ENCODE measurements around the gene CEP63. TPM values are rescaled to one million over a fixed set of nuclear protein-coding genes. Genes with fewer than 3 reads are reported as not detected.

Gene CEP63
- total RNA-seq, 1 experiment from 2014 or later: 13.7 TPM

DNA sequence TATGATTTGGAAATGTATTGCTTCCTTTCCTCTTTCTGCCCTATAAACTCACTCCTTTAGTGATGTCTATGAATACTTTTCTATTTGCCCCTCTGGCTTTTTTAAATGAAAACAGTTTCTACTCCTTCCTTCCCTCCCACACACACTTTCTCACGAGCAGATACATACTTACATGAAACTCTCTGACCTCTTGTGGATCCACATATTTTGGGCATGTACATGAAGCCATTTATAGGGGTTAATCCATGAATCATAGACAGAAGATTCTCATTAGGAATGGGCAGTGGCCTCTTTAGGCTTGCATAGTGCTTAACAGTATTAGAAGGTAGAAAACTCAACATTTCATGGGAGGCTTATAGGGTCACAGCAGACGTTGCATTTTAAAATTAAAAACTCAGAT lies 24.9 kb upstream of the CEP63 start:
- Histone ChIP-seq H3K36me3 (replicated peaks; ENCODE audit: control insufficient read depth, insufficient read depth, low read length) (no peaks in the 10 kb centered on the region), H3K4me3 (ENCODE audit: insufficient read depth, low read depth, low read length) (no peak overlapping the region), H3K27me3 (ENCODE audit: control insufficient read depth, insufficient read depth, low read length) (no peaks in the 10 kb centered on the region)
- no peak for DNase-seq

DNA sequence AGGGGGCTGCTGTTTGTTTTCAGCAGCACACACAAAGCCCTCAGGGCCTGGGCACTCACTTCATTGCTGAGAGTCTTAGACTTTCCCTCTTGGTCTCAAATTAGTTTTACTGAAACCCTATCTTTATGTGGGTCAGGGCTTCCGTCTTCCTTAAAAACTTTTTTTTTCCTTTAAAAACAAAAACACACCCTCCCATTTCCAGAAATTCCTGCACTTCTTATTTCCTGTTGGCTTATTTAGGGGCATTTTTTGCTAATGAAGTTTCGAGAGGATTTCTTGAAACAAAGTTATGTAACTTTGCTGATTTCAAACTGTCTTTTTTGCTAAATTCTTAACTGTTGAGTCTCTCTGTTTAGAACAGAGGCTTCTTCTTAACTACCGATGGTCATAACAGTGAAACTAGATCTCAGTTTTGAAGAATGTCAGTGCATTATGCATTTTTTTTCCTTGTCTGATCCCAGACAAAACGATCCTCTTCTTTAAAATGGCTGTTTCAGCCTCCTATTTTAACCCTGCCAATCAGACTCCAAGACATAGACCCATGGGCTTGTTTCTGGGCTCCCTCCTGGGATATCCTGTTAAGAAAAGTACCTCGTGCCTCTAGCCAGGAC lies 23.4 kb upstream of the CEP63 start:
- H3K36me3 ChIP-seq (replicated peaks; ENCODE audit: control insufficient read depth, insufficient read depth, low read length): no peaks in the 10 kb centered on the region
- H3K27me3 ChIP-seq (ENCODE audit: control insufficient read depth, insufficient read depth, low read length): no peaks in the 10 kb centered on the region
- no peak overlapping the region for H3K4me3 ChIP-seq (ENCODE audit: insufficient read depth, low read depth, low read length)
- no peak for DNase-seq

DNA sequence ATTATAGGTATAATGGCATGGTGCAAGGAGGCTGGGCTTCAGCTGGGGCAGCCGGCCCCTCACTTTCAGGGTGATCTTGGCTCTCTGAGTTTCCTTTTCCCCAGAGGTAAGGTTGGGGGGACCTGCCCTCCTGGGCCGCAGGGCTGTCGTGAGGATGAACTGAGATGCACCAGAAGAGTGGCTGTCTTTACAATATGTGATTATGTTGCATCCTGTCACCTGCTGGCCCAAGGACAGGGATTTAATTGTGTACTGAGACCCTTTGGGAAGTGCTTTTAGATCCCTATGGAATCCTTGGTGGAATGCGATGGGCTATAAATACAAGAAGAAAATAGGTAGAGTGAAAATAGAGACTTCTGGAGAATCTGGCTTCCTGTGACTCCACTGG lies 22.2 kb upstream of the CEP63 start:
- Histone ChIP-seq H3K27me3 (ENCODE audit: control insufficient read depth, insufficient read depth, low read length) (no peaks in the 10 kb centered on the region), H3K4me3 (ENCODE audit: insufficient read depth, low read depth, low read length) (no peak overlapping the region), H3K36me3 (replicated peaks; ENCODE audit: control insufficient read depth, insufficient read depth, low read length) (no peaks in the 10 kb centered on the region)
- DNase-seq: no peak

DNA sequence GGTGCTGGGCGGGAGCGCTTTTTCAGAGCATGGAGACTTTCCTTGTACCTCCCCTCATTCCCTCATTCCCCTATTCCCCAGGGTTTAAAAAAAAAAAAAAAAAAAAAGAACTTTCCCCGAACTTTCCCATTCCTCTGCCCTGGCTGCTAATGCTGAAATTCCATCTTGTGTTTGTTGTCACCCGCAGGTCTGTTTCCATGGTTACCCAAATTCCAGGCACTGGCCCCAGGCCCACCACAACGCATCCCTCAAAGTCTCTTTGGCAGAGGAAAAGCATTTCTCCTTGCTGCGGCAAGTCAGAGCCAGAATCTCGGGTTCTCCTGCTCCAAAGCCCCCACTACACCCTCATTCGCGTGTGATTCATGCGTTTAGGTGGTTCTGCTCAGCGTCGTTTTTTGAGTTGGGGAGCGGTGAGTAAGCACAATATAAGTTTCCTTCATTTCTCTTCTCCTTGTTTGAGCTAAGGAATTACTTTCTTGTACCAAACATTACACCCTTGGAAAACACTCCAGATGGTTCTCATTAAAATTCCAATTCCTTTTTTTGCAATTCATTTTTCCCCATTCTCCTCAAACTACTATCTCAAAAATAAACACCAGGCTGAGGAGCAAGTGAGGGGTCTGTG lies 21.7 kb upstream of the CEP63 start:
- no peaks in the 10 kb centered on the region for H3K27me3 ChIP-seq (ENCODE audit: control insufficient read depth, insufficient read depth, low read length)
- peak; percentile 80 for DNase-seq
- no peak overlapping the region for H3K4me3 ChIP-seq (ENCODE audit: insufficient read depth, low read depth, low read length)
- H3K36me3 ChIP-seq (replicated peaks; ENCODE audit: control insufficient read depth, insufficient read depth, low read length): no peaks in the 10 kb centered on the region

DNA sequence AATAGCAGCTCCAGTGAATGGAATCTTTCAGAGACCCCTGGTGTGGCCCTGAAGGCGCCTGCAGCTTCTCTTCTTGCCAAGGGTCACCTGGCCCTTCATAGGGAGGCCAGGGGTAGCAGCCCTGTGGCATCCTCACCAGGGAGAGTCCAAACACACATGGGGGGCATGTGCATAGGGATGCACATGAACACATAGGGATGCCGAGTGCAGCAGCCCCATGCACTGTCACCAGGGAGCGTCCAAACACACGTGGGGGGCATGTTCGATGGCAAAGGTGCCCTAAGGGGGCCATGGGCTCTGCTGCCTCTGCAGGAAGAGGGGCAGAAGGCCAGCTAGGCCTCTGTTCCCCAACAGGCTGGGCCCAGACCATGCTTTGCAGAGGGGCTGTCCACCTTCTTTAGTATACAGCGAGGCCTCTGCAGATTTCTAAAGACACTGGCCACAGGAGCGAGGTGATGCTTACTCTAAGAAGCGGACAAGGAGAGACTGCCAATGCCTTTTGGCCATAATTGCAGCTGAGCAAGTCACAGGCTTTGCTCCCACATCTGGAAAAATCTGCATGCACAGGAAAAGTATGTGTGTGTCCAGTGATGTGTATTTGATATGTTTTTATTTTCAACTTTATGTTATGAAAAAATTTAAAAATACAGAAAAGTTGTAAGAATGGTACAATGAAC lies 21.0 kb upstream of the CEP63 start:
- Histone ChIP-seq H3K4me3 (ENCODE audit: insufficient read depth, low read depth, low read length) (no peak overlapping the region), H3K36me3 (replicated peaks; ENCODE audit: control insufficient read depth, insufficient read depth, low read length) (no peaks in the 10 kb centered on the region), H3K27me3 (ENCODE audit: control insufficient read depth, insufficient read depth, low read length) (no peaks in the 10 kb centered on the region)
- no peak for DNase-seq

DNA sequence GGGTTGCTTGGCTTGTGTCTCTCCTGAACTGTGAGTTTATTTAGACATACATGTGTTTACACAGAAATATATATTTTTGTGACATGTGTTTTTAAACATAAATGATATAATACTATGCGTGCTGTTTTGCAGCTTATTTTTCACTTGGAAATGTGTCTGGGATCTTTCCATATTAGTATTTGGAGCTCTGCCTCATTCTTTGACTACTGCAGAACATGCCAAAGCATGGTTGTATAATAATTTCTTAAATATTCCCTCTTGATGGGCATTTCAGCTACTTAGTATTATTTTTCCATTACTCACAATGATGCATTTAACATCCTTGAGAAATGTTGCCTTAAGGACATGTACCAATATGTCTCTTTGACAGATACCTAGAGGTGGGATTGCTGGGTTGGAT lies 19.5 kb upstream of the CEP63 start:
- H3K4me3 ChIP-seq (ENCODE audit: insufficient read depth, low read depth, low read length): no peak overlapping the region
- no peaks in the 10 kb centered on the region for H3K36me3 ChIP-seq (replicated peaks; ENCODE audit: control insufficient read depth, insufficient read depth, low read length)
- H3K27me3 ChIP-seq (ENCODE audit: control insufficient read depth, insufficient read depth, low read length): no peaks in the 10 kb centered on the region
- no peak for DNase-seq

DNA sequence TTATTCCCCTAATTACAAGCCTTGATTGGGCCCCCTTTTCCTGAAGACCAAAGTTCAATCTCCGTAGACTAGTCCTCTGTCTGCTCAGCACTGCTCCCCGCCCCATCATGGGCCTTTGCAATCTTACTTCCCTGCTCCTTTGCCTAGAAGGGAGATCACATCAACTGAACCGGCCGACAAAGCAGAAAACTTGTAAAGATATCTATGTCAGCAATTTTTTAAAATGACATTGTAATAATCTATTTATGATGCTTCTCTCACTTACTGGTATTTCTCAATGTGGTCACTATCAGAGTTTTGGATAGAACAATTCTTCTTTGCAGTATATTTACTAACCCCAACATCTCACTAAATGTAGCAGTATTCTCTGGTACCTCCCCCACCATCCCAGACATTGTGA lies 17.3 kb upstream of the CEP63 start:
- Histone ChIP-seq H3K27me3 (ENCODE audit: control insufficient read depth, insufficient read depth, low read length) (no peaks in the 10 kb centered on the region), H3K36me3 (replicated peaks; ENCODE audit: control insufficient read depth, insufficient read depth, low read length) (no peaks in the 10 kb centered on the region), H3K4me3 (ENCODE audit: insufficient read depth, low read depth, low read length) (no peak overlapping the region)
- no peak for DNase-seq

DNA sequence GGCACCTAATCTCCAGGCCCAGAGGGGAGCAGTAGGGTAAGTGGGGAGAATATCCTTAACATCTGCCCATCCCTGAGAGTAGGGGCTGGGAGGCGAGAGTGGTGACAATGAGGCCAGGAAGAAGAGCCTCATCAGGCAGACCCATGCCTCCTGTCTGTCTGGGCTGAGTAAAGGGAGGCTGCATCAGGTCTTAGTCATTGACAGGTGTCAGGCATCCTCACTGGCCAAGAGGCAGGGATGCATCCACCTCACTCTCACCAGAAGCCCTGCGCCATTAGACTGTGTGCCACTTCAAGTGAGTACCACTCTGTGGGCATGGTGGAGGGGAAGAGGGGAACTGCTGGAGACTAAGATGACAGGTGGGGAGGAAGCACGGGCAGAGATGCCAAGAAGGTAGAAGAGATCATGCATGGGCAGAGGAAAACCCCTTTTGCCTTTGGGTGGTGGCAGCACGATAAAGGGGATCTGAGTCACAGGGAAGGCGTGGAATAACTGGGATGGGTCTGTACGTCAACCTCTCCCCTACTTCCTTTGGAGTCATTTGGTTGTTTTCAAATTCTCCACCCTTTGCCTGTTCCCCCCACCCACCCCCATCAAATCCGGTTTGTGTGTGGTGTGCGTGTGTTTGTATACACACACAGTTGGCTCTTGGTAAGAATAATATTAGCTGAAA lies 14.2 kb upstream of the CEP63 start:
- H3K27me3 ChIP-seq (ENCODE audit: control insufficient read depth, insufficient read depth, low read length): no peaks in the 10 kb centered on the region
- DNase-seq: no peak
- H3K36me3 ChIP-seq (replicated peaks; ENCODE audit: control insufficient read depth, insufficient read depth, low read length): peaks cover 2% of the 10 kb centered on the region; the same call in 1 of the 2 replicates
- no peak overlapping the region for H3K4me3 ChIP-seq (ENCODE audit: insufficient read depth, low read depth, low read length)

DNA sequence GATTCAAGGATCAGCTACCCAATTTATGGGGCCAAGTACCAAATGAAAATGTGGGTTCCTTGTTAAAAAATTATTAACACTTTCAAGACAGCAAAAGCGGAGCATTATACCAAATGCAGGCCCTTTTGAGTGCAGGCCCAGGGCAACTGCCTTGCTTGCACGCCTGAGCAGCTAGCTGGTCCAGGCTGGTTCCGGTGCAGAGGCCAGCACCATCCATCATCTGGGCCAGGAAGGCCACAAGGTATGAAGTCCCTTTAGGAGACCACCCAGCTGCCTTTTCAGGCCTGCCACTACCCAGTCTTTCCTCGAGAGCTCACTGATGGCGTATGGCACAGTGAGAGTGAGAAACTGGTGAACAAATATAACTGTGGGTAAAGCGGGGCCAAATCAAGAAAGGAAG lies 13.0 kb upstream of the CEP63 start:
- no peak for DNase-seq
- Histone ChIP-seq H3K36me3 (replicated peaks; ENCODE audit: control insufficient read depth, insufficient read depth, low read length) (peaks cover 9% of the 10 kb centered on the region), H3K27me3 (ENCODE audit: control insufficient read depth, insufficient read depth, low read length) (no peaks in the 10 kb centered on the region), H3K4me3 (ENCODE audit: insufficient read depth, low read depth, low read length) (no peak overlapping the region)

DNA sequence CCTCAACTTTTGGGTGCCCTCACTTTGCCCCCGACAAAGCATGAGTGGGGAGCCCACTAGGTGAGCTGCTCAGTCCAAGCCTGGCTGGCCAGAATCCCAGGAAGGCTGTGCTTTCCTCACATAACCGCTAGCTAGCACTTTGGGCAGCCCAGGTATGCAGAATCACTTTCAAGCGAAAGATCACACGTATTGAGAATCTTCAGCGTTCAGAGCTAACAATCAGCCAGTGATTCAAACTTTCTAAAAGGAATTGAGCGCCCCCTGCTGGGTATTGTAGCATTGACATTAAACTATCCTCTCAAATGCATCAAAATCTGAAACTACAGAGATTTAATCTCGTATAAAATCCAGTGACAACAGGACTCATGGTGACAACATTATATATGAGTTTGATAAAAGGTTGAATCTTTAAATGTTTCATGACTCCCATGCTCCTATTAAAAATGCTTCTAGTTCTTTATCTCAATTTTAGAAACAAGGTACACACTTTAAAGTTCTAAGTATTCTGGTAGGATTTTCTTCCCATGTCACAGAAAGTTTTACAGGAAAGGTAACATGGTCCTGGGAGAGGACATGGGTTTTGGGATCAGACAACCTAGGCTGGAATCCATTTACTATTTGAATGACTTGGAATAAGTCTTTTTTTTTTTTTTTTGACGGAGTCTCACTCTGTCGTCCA lies 11.8 kb upstream of the CEP63 start:
- Histone ChIP-seq H3K4me3 (ENCODE audit: insufficient read depth, low read depth, low read length) (no peak overlapping the region), H3K27me3 (ENCODE audit: control insufficient read depth, insufficient read depth, low read length) (no peaks in the 10 kb centered on the region), H3K36me3 (replicated peaks; ENCODE audit: control insufficient read depth, insufficient read depth, low read length) (peaks cover 20% of the 10 kb centered on the region)
- DNase-seq: peak; percentile 67

DNA sequence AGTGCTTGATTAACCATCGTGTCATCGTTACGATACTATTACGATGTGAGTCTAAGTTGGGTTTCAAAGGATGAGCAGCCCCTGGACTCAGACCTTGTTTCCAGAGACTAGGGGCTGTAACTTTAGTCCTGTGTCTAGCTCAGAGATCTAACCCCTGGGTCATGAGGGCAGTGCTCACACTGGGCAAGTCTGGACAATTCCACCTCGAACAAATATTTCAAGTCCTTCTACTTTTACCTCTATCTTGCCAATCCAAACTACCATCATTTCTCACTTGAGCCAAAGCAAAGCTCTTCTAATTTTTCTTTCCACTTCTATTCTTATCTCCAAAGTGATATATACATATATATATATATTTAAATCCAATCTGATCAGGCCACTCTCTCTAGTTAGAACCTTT lies 10.9 kb upstream of the CEP63 start:
- no peak for DNase-seq
- Histone ChIP-seq H3K4me3 (ENCODE audit: insufficient read depth, low read depth, low read length) (no peak overlapping the region), H3K27me3 (ENCODE audit: control insufficient read depth, insufficient read depth, low read length) (no peaks in the 10 kb centered on the region), H3K36me3 (replicated peaks; ENCODE audit: control insufficient read depth, insufficient read depth, low read length) (peaks cover 20% of the 10 kb centered on the region)

DNA sequence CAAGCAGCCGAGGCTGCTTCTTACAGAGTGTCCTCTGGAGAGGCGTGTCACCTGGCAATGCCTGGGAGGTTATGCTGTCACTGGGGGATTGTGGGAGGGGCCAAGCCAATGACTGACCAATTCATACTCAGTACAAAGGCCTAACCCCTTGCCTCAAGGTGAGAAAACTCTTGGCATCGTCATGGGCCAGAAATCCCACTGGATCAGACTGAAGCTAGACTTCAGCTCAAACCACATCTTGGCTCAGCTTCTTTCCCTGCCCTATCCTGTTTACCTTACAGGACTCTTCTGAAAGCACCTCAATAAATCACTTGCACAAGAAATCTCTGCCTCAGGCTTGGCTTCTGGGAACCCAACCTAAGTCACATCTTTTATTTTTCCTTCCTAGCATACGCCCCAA lies 9.6 kb upstream of the CEP63 start:
- H3K36me3 ChIP-seq (replicated peaks; ENCODE audit: control insufficient read depth, insufficient read depth, low read length): peaks cover 28% of the 10 kb centered on the region
- DNase-seq: no peak
- no peak overlapping the region for H3K4me3 ChIP-seq (ENCODE audit: insufficient read depth, low read depth, low read length)
- H3K27me3 ChIP-seq (ENCODE audit: control insufficient read depth, insufficient read depth, low read length): no peaks in the 10 kb centered on the region

DNA sequence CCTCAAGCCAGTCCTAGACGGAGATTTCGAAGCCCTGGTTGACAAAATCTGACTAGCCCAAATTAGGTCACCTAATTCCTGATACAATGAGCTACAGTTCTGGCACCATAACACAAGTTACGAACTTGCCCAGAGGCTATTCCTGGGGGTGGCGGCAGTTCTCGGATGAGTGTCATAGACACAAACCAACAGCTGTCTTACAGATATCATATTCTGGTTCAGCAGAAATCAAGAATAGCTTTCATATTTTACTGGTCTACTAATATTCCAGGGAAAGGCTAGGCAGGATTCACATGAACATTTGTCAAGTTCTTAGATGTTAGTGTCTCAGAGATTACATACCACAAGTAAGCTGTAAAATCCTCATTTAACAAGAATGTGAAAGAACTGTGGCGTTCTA lies 8.9 kb upstream of the CEP63 start:
- Histone ChIP-seq H3K36me3 (replicated peaks; ENCODE audit: control insufficient read depth, insufficient read depth, low read length) (peaks cover 30% of the 10 kb centered on the region), H3K27me3 (ENCODE audit: control insufficient read depth, insufficient read depth, low read length) (no peaks in the 10 kb centered on the region), H3K4me3 (ENCODE audit: insufficient read depth, low read depth, low read length) (no peak overlapping the region)
- no peak for DNase-seq

DNA sequence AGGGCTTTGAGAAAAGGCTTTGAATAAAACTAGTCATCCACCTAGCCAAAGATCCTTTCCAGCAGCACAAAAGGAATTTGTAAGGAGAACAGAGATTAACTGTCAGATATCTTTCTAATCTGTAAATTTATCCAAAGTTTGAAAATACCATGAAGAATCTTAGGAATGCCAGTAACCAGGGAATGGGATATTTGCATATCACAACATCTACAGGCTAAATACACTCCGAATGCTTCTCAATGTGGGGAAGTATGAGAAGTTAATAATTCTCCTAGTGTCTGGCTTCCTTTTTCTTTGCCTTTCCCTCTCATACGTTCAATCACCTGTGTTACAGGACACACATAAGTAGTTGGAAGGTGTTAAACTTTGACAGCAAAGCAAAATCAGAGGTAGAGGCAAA lies 7.9 kb upstream of the CEP63 start:
- Histone ChIP-seq H3K4me3 (ENCODE audit: insufficient read depth, low read depth, low read length) (no peak overlapping the region), H3K27me3 (ENCODE audit: control insufficient read depth, insufficient read depth, low read length) (no peaks in the 10 kb centered on the region), H3K36me3 (replicated peaks; ENCODE audit: control insufficient read depth, insufficient read depth, low read length) (peaks cover 33% of the 10 kb centered on the region)
- DNase-seq: no peak

Data from H7 (cell line).